Loucy (cell line): ENCODE measurements around the gene ANAPC16.
"Not testable (repeated sequence)": the region's sequence is repeated elsewhere in the genome, so short reads cannot be mapped to it uniquely, and the experiment has no call there.

Source experiments
- H2AFZ ChIP-seq: fragments of 200-600 bp; sonication (generic); 2 replicates; pipeline ENCODE4 v1.6.0; 2016; ENCODE audit warnings: antibody characterized with exemption, mild to moderate bottlenecking, low read length, moderate library complexity
- H3F3A ChIP-seq: fragments of 200-600 bp; 2 replicates; pipeline ENCODE4 v1.6.0; 2016; ENCODE audit warnings: antibody characterized with exemption, low read depth, mild to moderate bottlenecking
- H3K27me3 ChIP-seq: fragments of 200-600 bp; sonication (generic); 2 replicates; pipeline ENCODE4 v1.6.1; 2014; ENCODE audit warnings: low read length, mild to moderate bottlenecking; ENCODE audit not compliant: insufficient read depth, poor library complexity, severe bottlenecking
- H3K36me3 ChIP-seq: fragments of 200-600 bp; sonication (generic); 2 replicates; pipeline ENCODE4 v1.6.1; 2016; ENCODE audit warnings: low read length; ENCODE audit not compliant: insufficient read depth
- H3K4me1 ChIP-seq: fragments of 200-600 bp; sonication (generic); 2 replicates; pipeline ENCODE4 v1.5.1; 2014; ENCODE audit warnings: low read length, mild to moderate bottlenecking; ENCODE audit not compliant: insufficient read depth, poor library complexity, severe bottlenecking
- H3K4me2 ChIP-seq: fragments of 200-600 bp; sonication (generic); 2 replicates; pipeline ENCODE4 v1.6.0; 2014; ENCODE audit warnings: antibody characterized with exemption, low read length, low read depth, mild to moderate bottlenecking; ENCODE audit not compliant: poor library complexity, severe bottlenecking
- H3K4me3 ChIP-seq: fragments of 200-600 bp; sonication (generic); 2 replicates; pipeline ENCODE4 v1.5.1; 2014; ENCODE audit warnings: low read length, mild to moderate bottlenecking, mixed read lengths; ENCODE audit not compliant: poor library complexity, severe bottlenecking
- H3K79me2 ChIP-seq: fragments of 200-600 bp; sonication (generic); 2 replicates; pipeline ENCODE4 v1.6.1; 2014; ENCODE audit warnings: low read length; ENCODE audit not compliant: insufficient read depth
- H3K9ac ChIP-seq: fragments of 200-600 bp; sonication (generic); 2 replicates; pipeline ENCODE4 v1.6.0; 2014; ENCODE audit warnings: mild to moderate bottlenecking, low read depth, low read length, moderate library complexity; ENCODE audit not compliant: poor library complexity, severe bottlenecking
- H3K9me2 ChIP-seq: fragments of 200-600 bp; sonication (generic); replicated peaks from 2 replicates; pipeline ENCODE4 v1.6.1; 2016; ENCODE audit warnings: low read depth, low read length, mixed read lengths
- H3K9me3 ChIP-seq: fragments of 200-600 bp; sonication (generic); 2 replicates; pipeline ENCODE4 v1.6.1; 2014; ENCODE audit warnings: mild to moderate bottlenecking, antibody characterized with exemption, low read length, low read depth; ENCODE audit not compliant: insufficient read depth
- H4K20me1 ChIP-seq: fragments of 200-600 bp; sonication (generic); 2 replicates; pipeline ENCODE4 v1.6.0; 2014; ENCODE audit warnings: antibody characterized with exemption, low read length, mild to moderate bottlenecking; ENCODE audit not compliant: insufficient read depth, poor library complexity, severe bottlenecking
- EZH2phosphoT487 ChIP-seq: fragments of 200-600 bp; IDR thresholded peaks from 2 replicates; pipeline ENCODE4 v1.6.1; 2018; ENCODE audit warnings: antibody characterized with exemption, mild to moderate bottlenecking, moderate library complexity, borderline replicate concordance
- TF ChIP-seq, protein P1 (sequence below): fragments of 200-600 bp; sonication (generic); conservative IDR thresholded peaks from 2 replicates; pipeline ENCODE4 v1.5.1; 2014; ENCODE audit warnings: mild to moderate bottlenecking, antibody characterized with exemption, low read length

ANAPC16 gene

DNA sequence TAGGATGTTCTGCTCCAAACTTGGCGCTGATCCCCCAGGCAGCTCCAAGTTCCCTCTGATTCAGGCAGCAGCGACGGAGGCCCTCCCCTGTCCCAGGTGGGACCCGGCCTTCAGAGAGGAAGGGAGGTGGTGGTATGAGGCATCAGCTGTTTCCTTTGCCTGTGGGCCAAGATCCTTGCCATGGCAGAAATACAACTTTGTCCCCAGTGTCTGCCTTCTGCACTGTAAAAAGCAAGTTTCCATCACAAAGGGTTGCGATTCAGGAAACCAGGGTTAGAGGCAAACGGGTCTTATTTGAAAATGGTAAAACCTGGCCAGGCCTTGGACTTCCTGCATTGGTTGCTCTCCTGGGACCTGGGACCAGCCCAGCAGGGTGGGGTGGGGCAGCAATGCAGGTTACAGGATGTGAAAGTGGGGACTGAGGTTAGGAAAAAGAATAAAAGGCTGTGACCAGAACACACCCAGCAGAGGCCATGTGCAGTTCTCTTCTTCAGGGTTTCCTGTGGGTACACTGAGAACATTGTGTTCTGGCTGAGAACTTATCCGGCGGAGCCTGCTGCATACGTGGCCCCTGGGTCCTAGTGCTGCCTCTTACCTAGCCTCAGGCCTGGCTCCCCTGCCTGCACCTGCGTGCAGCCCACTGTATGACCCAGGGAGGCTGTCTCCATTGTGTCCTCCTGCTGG lies 32.8 kb downstream of the ANAPC16 start:
- Histone ChIP-seq H3K79me2 (peaks cover 8% of the 10 kb centered on the region; the same call in 1 of the 2 replicates), H3K9me3 (no peaks in the 10 kb centered on the region), H3K4me2 (peak overlapping the region; percentile 93), H3K9me2 (no peaks in the 10 kb centered on the region), H3K27me3 (no peaks in the 10 kb centered on the region), H3K36me3 (no peaks in the 10 kb centered on the region), H2AFZ (0 out of 2 replicates have a peak overlapping the region, but pooled peaks have one; percentile 24), H3F3A (peaks cover 20% of the 10 kb centered on the region), H4K20me1 (no peaks in the 10 kb centered on the region), H3K4me3 (peak overlapping the region; percentile 70), H3K4me1 (peaks cover 74% of the 10 kb centered on the region), H3K9ac (peak overlapping the region; percentile 80)
- TF ChIP-seq, protein P1, sequence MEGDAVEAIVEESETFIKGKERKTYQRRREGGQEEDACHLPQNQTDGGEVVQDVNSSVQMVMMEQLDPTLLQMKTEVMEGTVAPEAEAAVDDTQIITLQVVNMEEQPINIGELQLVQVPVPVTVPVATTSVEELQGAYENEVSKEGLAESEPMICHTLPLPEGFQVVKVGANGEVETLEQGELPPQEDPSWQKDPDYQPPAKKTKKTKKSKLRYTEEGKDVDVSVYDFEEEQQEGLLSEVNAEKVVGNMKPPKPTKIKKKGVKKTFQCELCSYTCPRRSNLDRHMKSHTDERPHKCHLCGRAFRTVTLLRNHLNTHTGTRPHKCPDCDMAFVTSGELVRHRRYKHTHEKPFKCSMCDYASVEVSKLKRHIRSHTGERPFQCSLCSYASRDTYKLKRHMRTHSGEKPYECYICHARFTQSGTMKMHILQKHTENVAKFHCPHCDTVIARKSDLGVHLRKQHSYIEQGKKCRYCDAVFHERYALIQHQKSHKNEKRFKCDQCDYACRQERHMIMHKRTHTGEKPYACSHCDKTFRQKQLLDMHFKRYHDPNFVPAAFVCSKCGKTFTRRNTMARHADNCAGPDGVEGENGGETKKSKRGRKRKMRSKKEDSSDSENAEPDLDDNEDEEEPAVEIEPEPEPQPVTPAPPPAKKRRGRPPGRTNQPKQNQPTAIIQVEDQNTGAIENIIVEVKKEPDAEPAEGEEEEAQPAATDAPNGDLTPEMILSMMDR = no peak
- no peak for TF ChIP-seq EZH2phosphoT487

DNA sequence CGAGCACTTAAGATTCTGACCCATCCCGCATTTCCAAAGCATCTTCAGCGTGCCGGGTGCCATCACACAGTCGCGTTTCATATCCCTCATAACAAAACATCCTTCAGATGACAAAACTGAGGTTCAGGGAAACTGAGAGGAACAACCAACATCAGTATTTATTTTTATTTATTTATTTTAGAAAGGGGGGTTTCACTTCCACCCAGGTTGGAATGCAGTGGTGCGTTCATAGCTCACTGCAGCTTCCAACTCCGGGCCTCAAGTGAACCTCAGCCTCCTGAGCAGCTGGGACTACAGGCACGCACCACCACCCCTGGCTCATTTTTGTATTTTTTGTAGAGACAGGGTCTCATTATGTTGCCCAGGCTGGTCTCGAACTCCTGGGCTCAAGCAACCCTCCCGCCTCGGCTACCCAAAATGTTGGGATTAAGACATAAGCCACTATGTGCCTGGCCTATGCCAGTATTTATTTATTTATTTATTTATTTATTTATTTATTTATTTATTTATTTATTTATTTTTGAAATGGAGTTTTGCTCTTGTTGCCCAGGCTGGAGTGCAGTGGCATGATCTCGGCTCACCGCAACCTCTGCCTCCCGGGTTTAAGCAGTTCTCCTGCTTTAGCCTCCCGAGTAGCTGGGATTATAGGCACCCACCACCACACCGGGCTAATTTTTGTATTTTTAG lies 33.5 kb downstream of the ANAPC16 start:
- H2AFZ ChIP-seq = 0 out of 2 replicates have a peak overlapping the region, but pooled peaks have one; percentile 24
- H3K9ac ChIP-seq = peak overlapping the region; percentile 80
- H4K20me1 ChIP-seq, H3K9me3 ChIP-seq, H3K9me2 ChIP-seq, H3K27me3 ChIP-seq, H3K36me3 ChIP-seq: not testable (repeated sequence)
- peak overlapping the region; percentile 93 for H3K4me2 ChIP-seq
- peaks cover 10% of the 10 kb centered on the region; the same call in 1 of the 2 replicates for H3K79me2 ChIP-seq
- H3K4me1 ChIP-seq = peaks cover 73% of the 10 kb centered on the region
- H3F3A ChIP-seq = peaks cover 20% of the 10 kb centered on the region
- H3K4me3 ChIP-seq = peak overlapping the region; percentile 70

DNA sequence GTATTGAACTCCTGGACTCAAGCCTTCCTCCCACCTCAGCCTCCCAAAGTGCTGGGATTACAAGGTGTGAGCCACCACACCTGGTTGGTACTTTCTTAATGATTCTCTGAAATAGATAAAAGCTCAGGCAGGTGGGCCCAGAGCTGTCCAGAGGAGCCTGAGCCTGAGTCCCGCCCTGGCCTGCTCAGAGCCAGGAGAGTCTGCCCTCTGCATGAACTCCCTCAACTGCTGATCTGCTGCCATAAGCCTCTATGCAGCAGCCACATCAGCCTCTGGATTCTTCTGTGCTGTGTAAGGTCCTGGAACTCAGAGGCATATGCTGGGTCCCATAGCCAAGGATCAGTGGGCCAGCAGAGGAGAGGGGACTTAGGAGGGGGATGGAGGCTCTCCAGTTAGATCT lies 34.9 kb downstream of the ANAPC16 start:
- TF ChIP-seq, protein P1 = no peak
- TF ChIP-seq EZH2phosphoT487 = no peak
- H3K27me3 ChIP-seq = no peaks in the 10 kb centered on the region
- no peak overlapping the region for H3K4me2 ChIP-seq
- H3K9ac ChIP-seq = peak overlapping the region; percentile 29
- no peak overlapping the region for H3K4me3 ChIP-seq
- no peaks in the 10 kb centered on the region for H3K9me2 ChIP-seq
- H4K20me1 ChIP-seq = no peaks in the 10 kb centered on the region
- peaks cover 20% of the 10 kb centered on the region for H3F3A ChIP-seq
- H3K9me3 ChIP-seq = no peaks in the 10 kb centered on the region
- H3K79me2 ChIP-seq = peaks cover 14% of the 10 kb centered on the region; the same call in 1 of the 2 replicates
- H2AFZ ChIP-seq = peak overlapping the region; percentile 55; the same call in 1 of the 2 replicates
- H3K4me1 ChIP-seq = peaks cover 74% of the 10 kb centered on the region
- no peaks in the 10 kb centered on the region for H3K36me3 ChIP-seq
